Activated CD8-positive, alpha-beta memory T cell treated with anti-CD3 and anti-CD28 coated beads, Interleukin-2, amount 10 ng/mL, durations not matched to agents 7 days and 5 days (primary cell): ENCODE measurements around the gene ZSCAN20. TPM values are rescaled to one million over a fixed set of nuclear protein-coding genes. Genes with fewer than 3 reads are reported as not detected.

ENCODE experiments used
- ATAC-seq: fragments of 150-1000 bp; cut with Tn5 transposase; one replicate; pipeline ENCODE4 v1.10.0; 2021; ENCODE audit warnings: moderate library complexity
- CTCF ChIA-PET: fragments of 350-600 bp; sonication (Branson Sonifier 250); formaldehyde crosslinking; loops from one replicate; lab custom pipeline; 2021; ENCODE audit warnings: antibody characterized with exemption; lab: Charles Lee
- DNase-seq: peaks from one replicate; pipeline ENCODE4 v3.0.0-alpha.2; 2020
- H3K27ac Mint-ChIP-seq: one replicate; pipeline ENCODE4 v1.8.0; 2021; ENCODE audit warnings: mild to moderate bottlenecking, mixed read lengths
- H3K27me3 Mint-ChIP-seq: one replicate; pipeline ENCODE4 v1.8.0; 2021; ENCODE audit warnings: mixed read lengths
- H3K36me3 Mint-ChIP-seq: one replicate; pipeline ENCODE4 v1.8.0; 2021; ENCODE audit warnings: mild to moderate bottlenecking, mixed read lengths
- H3K4me1 Mint-ChIP-seq: one replicate; pipeline ENCODE4 v1.8.0; 2021; ENCODE audit warnings: mixed read lengths
- H3K4me3 Mint-ChIP-seq: one replicate; pipeline ENCODE4 v1.8.0; 2021; ENCODE audit warnings: mild to moderate bottlenecking, moderate library complexity, mixed read lengths
- H3K9me3 Mint-ChIP-seq: one replicate; pipeline ENCODE4 v1.8.0; 2022; ENCODE audit warnings: low read depth, mixed read lengths
- total RNA-seq, 2 experiments: library from RNA; stranded (reverse); gene quantifications; one replicate each; pipeline ENCODE4 v1.2.3, GENCODE V29; 2021

ZSCAN20 gene
- total RNA-seq, 2 experiments from 2014 or later: 3.3 to 4.0 TPM

DNA sequence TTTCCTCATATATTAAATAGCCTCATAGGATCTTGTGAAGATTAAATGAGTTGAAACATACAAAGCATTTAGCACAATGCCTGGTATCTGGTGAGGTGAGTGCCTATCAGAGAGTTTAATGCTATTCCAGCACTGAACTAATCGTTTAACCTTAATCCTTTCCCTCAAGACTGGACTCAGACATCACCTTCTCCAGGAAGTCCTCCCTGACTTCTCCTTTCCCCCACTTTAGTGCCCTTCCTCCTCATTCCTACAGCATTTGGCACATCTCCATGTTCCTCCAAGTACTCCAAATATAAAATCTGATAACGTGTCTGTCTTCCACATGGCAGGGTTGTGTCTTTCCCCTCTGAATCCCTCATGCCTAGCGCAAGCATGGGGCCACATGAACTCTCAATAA, 59.8 kb downstream of the ZSCAN20 start:
- peaks cover 10% of the 10 kb centered on the region for H3K27me3 Mint-ChIP-seq
- H3K4me1 Mint-ChIP-seq: no peaks in the 10 kb centered on the region
- no peak overlapping the region for H3K27ac Mint-ChIP-seq
- no peak overlapping the region for H3K4me3 Mint-ChIP-seq
- H3K9me3 Mint-ChIP-seq: no peaks in the 10 kb centered on the region
- ATAC-seq: no peak
- CTCF ChIA-PET: no interaction called here
- no peak for DNase-seq
- no peaks in the 10 kb centered on the region for H3K36me3 Mint-ChIP-seq

DNA sequence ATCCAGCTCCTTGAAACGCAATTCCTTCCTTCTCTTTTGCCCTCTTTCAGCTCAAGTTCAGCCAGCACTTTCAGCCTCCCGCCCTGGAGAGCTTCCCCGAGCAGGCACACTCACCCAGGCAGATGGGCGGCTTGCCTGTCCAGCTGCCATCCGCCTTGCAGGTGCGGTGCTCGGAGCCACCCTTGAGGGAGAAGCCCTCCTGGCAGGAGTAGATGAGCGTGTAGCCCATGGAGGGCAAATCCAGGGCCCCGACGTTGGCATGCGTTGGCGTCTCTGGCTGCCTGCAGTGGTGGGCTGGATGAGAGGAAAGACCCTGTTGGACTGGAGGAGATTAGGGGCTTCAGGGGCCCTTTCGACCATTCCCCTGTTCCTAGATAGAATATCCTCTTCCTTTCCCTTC, 60.5 kb downstream of the ZSCAN20 start:
- H3K4me3 Mint-ChIP-seq: no peak overlapping the region
- DNase-seq: peak; percentile 29
- no peaks in the 10 kb centered on the region for H3K4me1 Mint-ChIP-seq
- CTCF ChIA-PET: no interaction called here
- H3K36me3 Mint-ChIP-seq: no peaks in the 10 kb centered on the region
- H3K27ac Mint-ChIP-seq: no peak overlapping the region
- ATAC-seq: no peak
- H3K27me3 Mint-ChIP-seq: peaks cover 10% of the 10 kb centered on the region
- H3K9me3 Mint-ChIP-seq: no peaks in the 10 kb centered on the region

DNA sequence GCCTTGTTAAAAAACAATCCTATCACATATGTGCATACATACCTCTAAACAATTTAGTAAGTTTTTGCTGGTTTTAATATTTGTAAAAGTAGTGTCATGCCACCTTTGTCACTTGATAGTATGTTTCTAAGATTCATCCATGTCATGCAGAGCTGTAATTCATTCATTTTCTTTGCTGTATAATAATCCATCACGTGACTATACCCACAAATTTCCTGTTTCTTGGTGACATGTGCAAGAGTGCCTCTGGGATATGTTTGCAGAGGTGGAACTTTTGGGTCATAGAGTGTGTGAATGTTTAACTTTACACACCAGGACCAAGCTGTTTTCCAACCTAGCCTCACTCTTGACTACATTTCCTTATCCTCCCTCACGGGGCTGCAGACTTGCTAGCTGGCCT, 62.9 kb downstream of the ZSCAN20 start:
- no peaks in the 10 kb centered on the region for H3K9me3 Mint-ChIP-seq
- ATAC-seq (no peak), DNase-seq (no peak)
- H3K36me3 Mint-ChIP-seq: no peaks in the 10 kb centered on the region
- no peak overlapping the region for H3K4me3 Mint-ChIP-seq
- no peak overlapping the region for H3K27ac Mint-ChIP-seq
- no peaks in the 10 kb centered on the region for H3K27me3 Mint-ChIP-seq
- CTCF ChIA-PET: no interaction called here
- H3K4me1 Mint-ChIP-seq: no peaks in the 10 kb centered on the region

DNA sequence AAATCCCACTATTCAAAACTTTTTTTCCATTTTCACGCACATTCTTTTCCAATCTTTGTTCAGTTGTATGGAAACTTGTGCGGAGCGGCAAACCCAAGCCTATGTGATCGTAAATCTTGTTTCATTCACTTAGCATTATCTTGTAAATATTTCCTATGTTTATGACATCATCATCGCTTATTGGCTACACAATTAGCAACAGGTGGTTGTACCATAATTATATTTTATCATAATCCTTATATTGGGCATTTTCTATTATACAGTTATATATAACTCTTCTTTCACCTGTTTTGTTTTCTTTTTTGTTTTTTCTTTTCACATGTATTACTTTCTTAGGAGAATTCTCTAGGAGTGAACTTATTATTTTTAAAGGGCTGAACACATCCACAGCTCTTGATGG, 65.4 kb downstream of the ZSCAN20 start:
- Mint-ChIP-seq H3K27me3 (no peaks in the 10 kb centered on the region), H3K4me3 (no peak overlapping the region), H3K4me1 (no peaks in the 10 kb centered on the region), H3K27ac (no peak overlapping the region), H3K36me3 (no peaks in the 10 kb centered on the region), H3K9me3 (no peaks in the 10 kb centered on the region)
- DNase-seq (no peak), ATAC-seq (no peak)
- CTCF ChIA-PET: no interaction called here

DNA sequence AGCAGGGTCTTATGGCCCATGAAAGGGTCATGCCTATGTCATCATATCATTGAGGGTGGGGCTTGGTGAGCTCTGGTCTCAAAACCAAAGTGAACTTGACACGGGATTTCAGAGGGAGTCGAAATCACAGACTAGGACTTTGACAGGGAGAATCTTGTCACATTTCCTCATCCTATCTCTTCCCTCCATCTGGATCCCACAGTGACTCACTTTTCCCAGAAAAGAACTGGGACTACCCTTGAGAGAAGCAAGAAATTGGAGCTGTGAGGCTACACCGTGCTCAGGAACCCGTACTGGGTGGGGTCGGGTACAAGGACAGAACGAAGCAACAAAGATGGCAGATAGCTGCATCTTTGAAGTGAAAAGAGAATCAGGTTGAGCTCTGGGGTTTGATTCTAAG, 69.5 kb downstream of the ZSCAN20 start:
- CTCF ChIA-PET: no interaction called here
- DNase-seq (peak; percentile 14), ATAC-seq (no peak)
- Mint-ChIP-seq H3K27me3 (no peaks in the 10 kb centered on the region), H3K9me3 (no peaks in the 10 kb centered on the region), H3K4me3 (no peak overlapping the region), H3K36me3 (no peaks in the 10 kb centered on the region), H3K4me1 (no peaks in the 10 kb centered on the region), H3K27ac (no peak overlapping the region)

Other genes with a start within 250 kb of the ZSCAN20 start
- 10 to 100 TPM; 13.7 to 16.5 TPM for gene ZNF362, start 216.2 kb upstream of the ZSCAN20 start, total RNA-seq
- gene A3GALT2, start 151.5 kb upstream of the ZSCAN20 start, total RNA-seq: not detected
- 10 to 100 TPM; 36.4 to 43.0 TPM for gene PHC2, start 41.5 kb upstream of the ZSCAN20 start, total RNA-seq